ENCODE data around the gene APOA5.
"Not testable (repeated sequence)": the region's sequence is repeated elsewhere in the genome, so short reads cannot be mapped to it uniquely, and the experiment has no call there.

The APOA5 gene

DNA sequence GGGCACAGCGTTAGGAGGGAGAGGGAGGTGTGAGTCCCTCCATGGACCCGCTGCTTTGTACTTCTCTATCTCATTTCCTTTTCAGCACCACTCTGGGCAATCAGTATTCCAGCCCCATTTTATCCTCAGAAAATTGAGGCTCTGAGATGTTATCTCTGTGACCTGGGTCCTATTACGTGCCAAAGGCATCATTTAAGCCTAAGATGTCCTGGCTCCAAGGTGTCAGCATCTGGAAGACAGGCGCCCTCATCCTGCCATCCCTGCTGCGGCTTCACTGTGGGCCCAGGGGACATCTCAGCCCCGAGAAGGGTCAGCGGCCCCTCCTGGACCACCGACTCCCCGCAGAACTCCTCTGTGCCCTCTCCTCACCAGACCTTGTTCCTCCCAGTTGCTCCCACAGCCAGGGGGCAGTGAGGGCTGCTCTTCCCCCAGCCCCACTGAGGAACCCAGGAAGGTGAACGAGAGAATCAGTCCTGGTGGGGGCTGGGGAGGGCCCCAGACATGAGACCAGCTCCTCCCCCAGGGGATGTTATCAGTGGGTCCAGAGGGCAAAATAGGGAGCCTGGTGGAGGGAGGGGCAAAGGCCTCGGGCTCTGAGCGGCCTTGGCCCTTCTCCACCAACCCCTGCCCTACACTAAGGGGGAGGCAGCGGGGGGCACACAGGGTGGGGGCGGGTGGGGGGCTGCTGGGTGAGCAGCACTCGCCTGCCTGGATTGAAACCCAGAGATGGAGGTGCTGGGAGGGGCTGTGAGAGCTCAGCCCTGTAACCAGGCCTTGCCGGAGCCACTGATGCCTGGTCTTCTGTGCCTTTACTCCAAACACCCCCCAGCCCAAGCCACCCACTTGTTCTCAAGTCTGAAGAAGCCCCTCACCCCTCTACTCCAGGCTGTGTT is 37.2 kb upstream of the APOA5 start:
- no peak for DNase-seq (ENCODE audit: low read depth in 3 of 3)

DNA sequence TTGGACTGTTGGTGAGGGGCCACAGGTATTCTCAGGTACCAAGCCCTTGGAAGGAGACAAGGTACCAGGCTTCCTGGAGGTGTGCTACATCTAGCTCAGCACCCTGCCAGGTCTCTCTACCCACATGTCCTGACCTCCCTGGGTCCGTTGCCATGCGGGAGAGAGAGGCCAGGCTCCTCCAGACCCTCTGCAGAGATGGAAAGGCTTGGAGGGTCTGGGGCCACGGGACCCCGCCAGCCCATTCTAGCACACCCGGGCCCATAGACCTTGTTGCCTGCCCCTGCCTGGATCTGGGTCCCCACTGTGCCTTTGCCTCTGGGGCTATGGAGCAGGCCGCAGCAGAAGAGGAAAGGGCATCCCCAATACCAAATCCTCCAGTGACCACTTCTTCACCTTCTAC is 35.8 kb upstream of the APOA5 start:
- DNase-seq (ENCODE audit: low read depth in 3 of 3) = no peak

DNA sequence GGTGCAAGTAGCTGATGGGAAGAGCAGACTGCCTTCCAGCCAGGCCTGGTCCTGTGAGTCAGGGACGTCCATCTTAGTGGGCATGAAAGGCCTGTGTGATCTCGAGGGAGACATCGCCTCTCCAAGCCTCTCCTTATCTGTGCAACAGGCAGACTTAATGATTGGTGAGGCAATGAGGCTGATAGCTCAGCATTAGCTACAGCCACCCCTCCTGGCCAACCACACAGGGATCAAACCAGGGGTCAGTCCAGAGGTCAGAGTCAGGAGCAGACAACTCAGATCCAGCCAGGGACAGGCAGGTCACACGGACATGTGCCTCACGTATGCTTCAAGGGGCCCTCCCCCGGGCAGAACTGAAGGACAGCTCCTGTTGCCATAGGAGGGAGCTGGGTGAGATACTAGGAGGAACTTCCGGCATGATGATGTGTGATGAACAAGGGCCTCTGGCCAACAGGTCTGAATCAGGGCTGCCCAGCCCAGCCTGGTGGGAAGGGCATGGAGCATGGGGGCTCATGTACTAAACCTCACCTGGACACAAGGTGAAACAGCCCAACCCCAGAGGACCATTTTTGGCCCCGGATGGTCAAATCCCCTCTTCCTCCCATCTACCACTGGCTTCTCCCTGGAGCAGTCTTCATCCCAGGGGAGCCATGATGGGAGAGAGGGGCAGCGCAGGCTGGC is 35.2 kb upstream of the APOA5 start:
- no peak for DNase-seq (ENCODE audit: low read depth in 3 of 3)

DNA sequence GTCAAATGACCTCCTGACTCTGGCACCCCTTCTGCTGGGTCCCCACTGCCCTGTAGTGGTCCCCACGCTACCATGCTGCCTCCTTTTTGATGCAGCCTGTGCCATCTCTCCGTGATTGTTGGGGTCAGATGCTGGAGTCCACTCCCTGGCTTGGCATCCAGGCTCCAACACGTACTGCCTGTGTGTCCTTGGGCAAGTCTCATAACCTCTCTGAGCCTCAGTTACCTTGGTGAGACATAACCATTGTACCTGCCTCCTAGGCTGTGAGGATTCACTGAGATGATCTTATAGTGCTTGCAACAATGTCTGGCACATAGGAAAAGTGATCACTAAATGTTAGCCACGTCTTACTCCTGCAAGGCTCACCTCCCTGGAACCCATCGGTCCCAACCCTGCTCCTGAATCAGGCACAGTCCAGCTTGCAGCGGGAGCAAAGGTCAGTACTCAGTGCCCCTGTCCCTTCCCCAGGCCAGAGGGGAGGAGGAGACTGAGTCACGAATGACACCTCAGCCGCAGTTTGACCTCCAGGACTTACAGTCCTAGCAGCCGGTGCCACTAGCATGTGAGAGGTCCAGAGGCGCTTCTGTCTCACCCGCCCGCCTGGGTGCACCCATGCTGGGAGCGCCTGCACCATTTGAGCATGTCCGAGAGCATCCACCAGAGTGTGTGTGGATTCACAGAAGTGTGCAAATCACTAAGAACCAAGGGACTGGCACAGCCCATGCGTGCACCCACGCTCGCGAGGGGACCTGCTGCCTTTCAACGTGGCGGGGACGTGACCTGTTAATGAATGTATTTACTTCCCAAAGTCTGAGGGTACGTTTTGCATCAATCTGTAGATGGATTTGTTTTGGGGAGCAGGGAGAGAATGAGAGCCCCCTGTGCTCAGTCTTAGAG is 34.4 kb upstream of the APOA5 start:
- DNase-seq (ENCODE audit: low read depth in 3 of 3) = no peak

DNA sequence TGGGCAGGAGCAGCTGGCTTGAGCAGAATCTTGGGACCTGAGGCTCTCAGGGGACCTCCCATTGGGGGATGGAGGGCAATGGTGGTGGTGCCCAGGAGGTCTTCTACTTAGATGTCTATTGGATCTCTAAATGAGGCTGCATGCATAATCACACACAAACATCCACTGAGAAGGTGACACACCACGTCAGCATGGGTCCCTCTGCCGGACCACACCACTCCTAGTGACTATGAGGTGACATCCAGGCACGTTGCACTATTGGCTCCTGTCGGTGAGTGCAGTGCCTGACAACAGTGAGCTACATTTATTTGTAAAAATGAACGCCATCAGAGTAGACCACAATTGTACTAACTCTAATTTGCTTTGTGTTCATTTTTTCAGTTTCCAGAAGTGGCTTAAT is 33.8 kb upstream of the APOA5 start:
- no peak for DNase-seq (ENCODE audit: low read depth in 3 of 3)

- no peak for DNase-seq (ENCODE audit: low read depth in 3 of 3)
These were observed 31.6 kb upstream of the APOA5 start, which contains the start of gene APOA4 for GRCh38 chr11:116823031-116823843. Gene APOA4 (minus strand): TSS chr11:116823304. CDS start chr11:116823191, 113 bp downstream.

DNA sequence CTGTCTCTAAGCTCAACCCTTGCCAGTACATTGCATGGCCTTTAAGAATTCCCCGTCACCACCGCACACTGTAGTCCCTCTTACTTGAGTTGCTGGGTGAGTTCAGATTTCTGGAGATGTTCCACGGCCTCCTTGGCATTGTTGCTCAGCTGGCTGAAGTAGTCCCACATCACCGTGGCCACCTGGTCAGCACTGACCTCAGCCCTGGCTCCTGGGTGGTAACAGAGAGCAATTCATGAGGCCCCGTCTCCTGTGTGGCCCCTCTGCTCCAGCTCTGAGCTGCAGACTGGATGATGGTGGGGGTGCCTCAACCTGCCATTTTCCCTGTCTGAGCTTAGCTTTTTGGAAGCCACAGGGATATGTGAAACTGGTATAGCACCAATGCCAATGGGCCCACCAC is 30.9 kb upstream of the APOA5 start:
- no peak for DNase-seq (ENCODE audit: low read depth in 3 of 3)

DNA sequence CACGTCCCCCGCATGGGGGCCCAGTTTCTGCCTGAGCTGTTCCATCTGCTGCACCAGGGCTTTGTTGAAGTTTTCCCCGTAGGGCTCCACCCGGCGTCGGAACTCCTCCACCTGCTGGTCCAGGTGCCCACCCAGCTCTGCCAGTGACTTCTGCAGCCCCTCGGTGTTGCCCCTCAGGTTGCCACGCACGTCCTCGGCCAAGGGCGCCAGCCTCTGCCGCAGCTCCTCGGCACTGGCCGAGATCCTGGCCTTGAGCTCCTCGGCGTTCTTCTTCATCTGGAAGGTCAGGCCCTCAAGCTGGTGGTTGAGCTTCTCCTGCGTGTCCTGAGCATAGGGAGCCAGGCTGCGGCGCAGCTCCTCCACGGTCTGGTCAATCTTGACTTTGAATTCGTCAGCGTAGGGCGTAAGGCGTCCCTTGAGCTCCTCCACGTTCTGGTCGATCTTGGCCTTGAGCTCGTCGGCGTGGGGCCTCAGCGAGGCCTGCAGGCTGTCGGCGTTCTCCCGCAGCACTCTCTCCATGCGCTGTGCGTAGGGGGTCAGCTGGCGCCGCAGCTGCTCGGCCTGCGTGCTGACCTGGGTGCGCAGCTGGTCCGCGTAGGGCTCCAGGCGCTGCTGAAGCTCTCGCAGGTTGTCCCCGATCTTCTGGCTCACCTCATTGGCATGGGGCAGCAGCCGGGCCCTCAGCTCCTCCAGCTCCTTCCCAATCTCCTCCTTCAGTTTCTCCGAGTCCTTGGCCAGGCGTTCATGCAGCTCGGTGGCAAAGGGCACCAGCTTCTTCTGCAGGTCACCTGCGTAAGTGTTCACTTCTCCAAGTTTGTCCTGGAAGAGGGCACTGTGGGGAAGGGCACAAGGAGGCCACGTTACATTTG is 29.6 kb upstream of the APOA5 start:
- no peak for DNase-seq (ENCODE audit: low read depth in 3 of 3)

DNA sequence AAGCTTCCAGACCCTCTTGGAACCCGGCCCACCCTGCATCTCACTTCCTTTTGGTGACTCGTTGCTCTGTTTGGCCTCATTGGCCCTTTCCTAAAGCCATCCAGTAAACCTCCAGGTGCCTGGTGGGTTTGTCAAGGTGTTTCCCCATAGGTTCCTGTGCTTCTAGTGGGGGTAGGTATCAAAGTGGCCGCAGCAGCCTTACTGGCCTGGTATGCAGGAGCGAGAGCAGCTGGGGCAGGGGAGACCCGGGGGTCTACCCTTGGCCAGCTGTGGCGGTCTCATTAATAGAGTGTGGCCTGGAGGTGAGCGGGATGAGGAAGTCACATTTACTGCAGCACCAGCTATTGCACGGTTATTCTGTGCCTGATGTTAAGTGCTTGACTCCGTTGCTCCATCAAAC is 27.4 kb upstream of the APOA5 start:
- no peak for DNase-seq (ENCODE audit: low read depth in 3 of 3)

DNA sequence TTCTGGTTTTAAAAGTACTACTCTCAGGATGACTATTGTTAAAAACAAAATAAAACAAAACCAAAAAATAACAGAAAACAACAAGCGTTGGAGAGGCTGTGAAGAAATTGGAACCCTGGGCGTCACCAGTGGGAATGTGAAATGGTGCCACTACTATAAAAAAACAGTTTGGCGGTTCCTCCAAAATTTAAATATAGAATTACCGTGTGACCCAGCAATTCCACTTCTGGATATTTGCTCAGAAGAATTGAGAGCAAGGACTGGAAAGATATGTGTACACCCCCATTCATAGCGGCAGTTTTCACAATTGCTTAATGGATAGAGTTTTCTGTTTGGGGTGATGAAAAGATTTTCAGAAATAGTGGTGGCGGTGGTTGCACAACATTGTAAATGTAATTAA is 22.8 kb upstream of the APOA5 start:
- no peak for DNase-seq (ENCODE audit: low read depth in 3 of 3)

DNA sequence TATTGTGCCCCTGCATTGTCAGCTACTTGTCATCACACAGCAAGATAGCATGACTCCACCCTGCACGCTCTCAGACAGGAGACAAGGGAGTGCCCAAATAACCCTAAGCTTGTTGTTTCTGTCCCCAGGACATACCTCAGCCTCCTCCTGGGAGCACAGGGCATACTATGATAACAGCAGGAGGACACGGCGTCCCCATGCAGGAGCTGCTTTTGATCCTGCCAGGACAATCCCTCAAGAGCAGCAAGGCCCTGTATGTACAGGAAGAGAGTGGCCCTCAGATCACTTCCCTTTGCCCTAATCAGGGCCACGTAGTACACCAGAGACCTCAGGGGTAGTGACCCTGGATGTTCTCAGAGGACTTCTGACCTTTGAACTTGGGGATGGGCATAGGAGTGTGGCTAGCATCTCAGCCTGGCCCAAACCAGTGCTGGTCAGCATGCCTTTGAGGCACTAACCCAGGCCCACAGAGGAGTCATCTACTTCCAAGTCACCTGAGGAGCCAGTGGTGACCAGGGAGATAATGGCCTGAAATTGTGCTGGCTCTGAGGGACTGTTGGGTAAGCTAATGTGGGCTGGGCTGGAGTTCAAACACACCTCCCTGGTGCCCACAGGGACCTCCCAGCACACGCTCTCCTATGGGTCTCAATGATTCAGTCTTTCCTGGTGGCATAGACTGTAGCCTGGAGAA is 22.2 kb upstream of the APOA5 start:
- no peak for DNase-seq (ENCODE audit: low read depth in 3 of 3)

DNA sequence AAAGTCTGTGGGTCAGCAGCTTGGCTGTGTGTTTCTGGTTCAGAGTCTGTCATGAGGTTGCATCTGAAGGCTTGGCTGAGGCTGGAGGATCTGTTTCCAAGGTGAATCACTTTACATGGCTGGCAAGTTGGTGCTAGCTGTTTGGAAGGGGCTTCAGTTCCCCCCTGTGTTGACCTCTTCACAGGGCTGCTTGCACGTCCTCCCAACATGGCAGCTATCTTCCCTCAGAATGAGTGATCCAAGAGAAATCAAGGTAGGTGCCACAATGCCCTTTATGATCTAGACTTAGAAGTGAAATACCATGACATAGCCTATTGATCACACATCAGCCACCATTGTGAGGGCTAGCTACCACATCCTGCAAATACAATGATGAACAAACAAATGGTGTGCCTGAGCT is 21.5 kb upstream of the APOA5 start:
- DNase-seq (ENCODE audit: low read depth in 3 of 3) = no peak

DNA sequence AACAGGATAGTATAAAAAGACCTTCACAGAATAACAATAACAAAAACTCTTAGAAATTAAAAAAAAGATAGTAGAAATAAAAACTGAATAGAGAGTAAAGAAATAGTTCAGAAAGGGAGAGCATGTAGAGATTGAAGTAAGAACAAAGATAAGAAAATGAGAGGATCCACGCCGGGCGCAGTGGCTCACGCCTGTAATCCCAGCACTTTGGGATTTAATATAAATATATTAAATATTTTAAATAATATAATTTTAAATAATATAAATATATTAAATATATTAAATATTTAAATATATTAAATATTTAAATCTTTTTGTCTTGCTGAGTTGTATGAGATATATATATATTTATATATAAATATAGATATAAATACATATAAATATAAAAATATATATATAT is 20.4 kb upstream of the APOA5 start:
- DNase-seq (ENCODE audit: low read depth in 3 of 3) = no peak

DNA sequence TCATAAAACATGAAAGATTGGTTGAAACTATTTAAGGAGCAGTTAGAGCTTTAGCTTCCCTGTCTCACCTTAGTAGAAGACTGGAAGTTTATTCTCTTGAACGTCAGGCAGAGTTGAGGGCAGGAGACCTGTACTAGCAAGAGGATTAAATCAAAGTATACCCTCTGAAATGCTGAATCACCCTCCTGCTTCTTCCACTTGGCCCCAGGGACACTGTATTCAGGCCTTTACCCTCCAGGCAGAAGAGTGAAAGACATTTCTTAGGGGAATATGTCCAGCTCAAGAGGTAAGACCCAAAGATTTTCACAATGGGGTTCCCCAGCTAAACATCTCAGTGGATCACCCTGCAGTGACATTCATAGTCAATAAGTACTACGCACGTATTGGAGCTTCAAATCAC is 19.5 kb upstream of the APOA5 start:
- DNase-seq (ENCODE audit: low read depth in 3 of 3) = no peak

GRCh38 chr11:116808262-116809175 is 16.8 kb upstream of the APOA5 start:
- no peak for DNase-seq (ENCODE audit: low read depth in 3 of 3)

- DNase-seq (ENCODE audit: low read depth in 3 of 3) = no peak
These were observed 16.1 kb upstream of the APOA5 start for GRCh38 chr11:116807601-116808261.

DNA sequence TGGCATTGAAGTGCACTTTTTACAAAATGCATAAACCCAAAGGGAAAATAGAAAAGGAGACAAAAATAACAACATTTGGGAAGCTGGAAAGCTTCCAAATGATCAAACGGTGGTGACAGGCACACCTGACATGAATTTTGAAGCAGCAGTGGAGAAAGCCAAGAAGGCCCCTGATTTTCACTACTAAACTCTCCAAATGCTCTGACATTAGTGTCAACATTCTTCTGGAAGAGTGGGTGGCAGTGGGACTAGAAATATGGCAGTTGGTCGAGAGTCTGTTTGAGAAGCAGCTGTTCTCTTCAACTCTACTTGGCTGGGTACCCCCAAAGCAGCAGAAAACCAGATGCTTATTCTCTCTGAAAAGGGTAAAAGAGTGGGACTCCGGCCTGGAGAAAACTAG is 12.3 kb upstream of the APOA5 start:
- no peak for DNase-seq (ENCODE audit: low read depth in 3 of 3)

DNA sequence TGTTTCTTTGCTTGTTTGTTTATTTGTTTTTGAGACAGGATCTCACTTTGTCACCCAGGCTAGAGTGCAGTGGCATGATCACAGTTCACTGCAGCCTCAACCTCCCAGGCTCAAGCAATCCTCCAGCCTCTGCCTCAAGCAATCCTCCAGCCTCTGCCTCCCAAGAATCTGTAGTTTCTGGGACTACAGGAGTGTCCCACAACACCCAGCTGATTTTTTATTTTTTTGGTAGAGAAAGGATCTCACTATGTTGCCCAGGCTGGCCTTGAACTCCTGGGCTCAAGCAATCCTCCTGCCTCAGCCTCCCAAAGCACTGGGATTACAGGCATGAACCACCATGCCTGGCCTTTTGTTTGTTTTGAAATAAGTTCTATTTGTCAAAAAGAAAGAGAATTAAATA is 10.0 kb upstream of the APOA5 start:
- not testable (repeated sequence) for DNase-seq (ENCODE audit: low read depth in 3 of 3)
